NCI-H1436 (cell line): ENCODE data around the gene TREML2.
"Not testable (repeated sequence)": the region's sequence is repeated elsewhere in the genome, so short reads cannot be mapped to it uniquely, and the experiment has no call there.

ENCODE experiments used
- DNase-seq: peaks from one replicate; lab custom pipeline; 2025; lab: John Stamatoyannopoulos, UW

The TREML2 gene, protein sequence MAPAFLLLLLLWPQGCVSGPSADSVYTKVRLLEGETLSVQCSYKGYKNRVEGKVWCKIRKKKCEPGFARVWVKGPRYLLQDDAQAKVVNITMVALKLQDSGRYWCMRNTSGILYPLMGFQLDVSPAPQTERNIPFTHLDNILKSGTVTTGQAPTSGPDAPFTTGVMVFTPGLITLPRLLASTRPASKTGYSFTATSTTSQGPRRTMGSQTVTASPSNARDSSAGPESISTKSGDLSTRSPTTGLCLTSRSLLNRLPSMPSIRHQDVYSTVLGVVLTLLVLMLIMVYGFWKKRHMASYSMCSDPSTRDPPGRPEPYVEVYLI

GRCh38 chr6:41200901-41201763 is at the start of gene TREML2:
TREML2 (minus strand) TSS chr6:41201149; CDS start chr6:41201008, 141 bp downstream.
- no peak for DNase-seq

DNA sequence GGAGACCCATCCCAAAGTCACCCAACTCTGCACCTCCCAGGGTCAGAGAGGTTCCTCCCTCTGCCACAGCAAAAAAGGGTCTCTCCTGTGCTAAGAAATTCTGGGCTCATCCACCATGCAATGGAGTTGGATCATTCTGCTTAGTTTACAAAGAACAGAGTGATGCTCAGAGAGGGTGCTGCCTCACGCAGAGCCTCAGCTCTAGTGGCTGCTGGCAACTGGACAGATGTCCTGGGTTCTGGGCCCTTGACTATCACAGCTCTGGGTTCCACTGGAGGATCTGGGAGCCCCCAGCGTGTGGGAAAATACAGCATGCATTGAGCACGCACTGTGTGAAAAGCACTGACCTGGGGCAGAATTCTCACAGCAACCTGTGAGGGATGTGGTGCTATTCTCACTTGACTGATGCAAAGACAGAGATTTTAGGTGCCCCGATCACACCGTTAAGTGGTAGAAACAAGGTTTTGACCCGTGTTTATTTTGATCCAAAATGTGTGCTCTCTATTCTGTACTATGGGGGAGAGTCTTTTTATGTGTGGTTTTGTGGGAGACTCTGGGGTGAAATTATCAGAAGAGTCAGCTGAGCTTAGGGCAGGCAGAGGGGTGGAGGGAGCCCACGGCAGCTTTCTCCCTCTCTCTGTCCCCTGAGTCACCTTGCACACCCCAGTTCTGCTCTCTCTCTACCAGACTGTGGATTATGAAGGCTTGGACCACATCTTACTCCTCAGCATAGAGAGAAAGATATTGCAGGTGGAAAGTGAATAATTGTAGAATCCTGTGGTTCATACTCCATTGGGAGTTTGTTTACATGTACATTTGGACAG is 47.1 kb upstream of the TREML2 start:
- DNase-seq: no peak

GRCh38 chr6:41247288-41247865 is 46.4 kb upstream of the TREML2 start:
- DNase-seq: no peak

DNA sequence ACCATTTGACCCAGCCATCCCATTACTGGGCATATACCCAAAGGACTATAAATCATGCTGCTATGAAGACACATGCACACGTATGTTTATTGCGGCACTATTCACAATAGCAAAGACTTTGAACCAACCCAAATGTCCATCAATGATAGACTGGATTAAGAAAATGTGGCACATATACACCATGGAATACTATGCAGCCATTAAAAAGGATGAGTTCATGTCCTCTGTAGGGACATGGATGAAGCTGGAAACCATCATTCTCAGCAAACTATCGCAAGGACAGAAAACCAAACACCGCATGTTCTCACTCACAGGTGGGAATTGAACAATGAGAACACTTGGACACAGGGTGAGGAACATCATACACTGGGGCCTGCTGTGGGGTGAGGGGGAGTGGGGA is 45.6 kb upstream of the TREML2 start:
- not testable (repeated sequence) for DNase-seq

DNA sequence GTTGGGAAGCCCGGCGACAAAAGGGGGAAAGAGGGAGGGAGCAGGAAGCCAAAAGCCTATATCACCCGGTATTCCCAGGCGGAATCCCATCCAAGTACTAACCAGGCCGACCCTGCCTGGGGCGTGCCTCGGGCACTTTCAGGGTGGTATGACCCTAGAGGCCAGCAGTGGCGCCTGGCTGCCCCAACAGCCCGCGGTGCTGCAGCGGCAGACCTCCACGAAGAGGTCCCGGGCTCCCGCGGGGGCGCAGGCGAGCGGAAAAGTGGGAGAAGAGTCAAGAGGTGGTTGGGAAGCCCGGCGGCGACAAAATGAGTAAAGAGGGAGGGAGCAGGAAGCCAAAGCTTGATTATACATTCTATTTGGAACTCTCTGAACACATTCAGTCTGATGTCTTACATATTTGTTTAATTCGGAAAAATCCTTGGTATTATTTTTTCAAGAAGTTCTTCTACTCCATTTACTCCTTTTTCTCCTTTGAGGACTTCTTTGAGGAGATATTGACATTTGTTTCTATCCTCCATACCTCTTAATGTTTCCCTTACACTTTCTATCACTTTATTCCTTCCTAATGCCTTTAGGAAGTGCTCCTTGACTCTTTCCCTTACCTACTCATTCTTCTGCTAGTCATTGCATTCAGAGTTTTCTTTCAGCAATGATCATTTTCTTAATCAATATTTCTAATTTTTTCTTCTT is 38.7 kb upstream of the TREML2 start:
- DNase-seq: no peak

- no peak for DNase-seq
These were observed 36.2 kb upstream of the TREML2 start for GRCh38 chr6:41237128-41237527.

DNA sequence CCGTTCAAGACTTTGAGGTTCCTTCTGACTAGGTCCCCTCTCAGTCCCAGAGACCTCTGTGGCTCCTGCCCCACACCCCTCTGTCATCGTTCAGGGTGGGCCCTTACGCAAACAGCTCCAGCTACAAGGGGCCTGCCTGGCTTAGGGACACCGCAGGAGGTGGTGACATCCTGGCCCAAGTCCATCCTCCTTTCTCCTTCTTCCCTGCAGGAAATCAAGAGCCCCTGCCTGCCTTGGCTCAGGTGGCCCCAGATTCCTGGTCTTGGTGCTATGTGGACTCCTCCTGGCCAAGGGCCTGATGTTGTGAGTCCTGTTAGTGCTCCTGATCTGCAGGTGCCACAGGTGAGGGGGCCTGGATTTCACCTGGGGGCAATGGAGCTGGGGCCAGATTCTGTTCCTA is 35.3 kb upstream of the TREML2 start:
- no peak for DNase-seq

DNA sequence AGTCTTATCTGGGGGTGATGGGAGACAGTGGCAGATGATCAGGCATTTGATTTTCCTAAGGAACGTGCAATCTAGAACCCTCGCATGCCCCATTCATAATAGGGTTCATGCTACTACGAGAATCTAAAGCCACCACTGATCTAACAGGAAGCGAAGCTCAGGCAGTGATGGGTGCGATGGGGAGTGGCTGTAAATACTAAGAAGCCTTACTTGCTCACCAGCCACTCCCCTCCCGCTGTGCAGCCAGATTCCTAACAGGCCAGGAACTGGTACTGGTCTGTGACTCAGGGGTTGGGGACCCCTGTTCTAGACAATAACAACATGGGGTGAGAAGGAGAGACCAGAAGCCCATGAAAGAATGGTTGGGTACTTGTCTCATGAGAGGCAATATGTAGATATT is 31.7 kb upstream of the TREML2 start:
- DNase-seq: no peak

- DNase-seq: no peak
These were observed 30.3 kb upstream of the TREML2 start for GRCh38 chr6:41231246-41231645.

- DNase-seq: no peak
These were observed 28.8 kb upstream of the TREML2 start for GRCh38 chr6:41229721-41230120.

DNA sequence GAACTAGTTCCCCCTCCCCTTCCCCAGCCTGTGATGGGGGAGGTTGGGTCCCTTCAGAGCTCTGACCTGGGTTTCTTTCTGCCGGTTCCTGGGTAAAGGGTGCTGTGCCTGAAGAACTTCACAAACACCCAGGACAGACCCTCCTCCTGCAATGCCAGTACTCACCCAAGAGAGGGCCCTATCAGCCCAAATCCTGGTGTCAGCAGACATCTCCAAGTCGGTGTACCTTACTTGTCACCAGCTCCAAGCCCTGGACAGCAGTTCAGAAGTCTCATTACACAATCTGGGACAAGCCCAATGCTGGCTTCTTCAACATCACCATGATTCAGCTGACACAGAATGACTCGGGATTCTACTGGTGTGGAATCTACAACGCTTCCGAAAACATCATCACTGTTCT is 27.7 kb upstream of the TREML2 start:
- no peak for DNase-seq

DNA sequence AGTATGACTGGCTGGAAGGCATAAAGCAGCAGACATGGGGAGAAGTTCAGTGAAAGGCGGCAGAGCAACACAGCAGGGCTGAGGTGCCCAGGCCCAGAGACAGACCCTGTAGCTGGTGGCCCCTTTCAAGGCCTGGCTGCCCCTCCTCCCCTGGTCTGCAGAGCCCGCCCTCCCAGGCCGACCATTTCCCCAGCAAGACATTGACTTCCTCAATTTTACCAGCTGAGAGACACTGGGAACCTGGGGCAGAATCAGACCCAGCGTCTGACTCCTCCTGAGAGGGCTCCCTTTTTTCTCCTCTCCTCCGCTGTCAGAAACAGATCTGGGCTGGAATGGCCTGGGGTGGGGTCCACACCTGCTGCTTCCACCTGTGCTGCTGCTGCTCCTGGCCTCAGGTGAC is 27.1 kb upstream of the TREML2 start, which contains the start of gene TREML4:
TSS of gene TREML4 (plus strand) at position 254 of the 400 bp plus-strand sequence. CDS start at position 333, 79 bp downstream.
- DNase-seq: no peak

DNA sequence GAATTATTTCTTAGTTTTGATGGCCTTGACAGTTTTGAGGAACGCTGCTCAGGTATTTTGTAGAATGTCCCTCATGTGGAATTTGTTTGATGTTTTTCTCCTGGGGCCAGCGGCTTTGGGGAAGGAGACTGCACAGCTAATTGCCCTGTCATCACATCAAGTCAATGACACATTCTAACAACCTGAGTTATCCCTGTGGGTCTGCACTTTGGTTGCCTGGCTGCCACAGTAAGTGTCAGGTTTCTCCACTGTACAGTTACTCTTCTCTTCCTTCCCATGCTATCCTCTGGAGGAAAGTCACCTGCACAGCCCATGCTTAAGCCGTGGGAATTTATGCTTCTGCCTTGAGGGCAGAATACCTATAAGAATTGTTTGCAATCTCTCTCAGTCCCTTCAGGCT is 25.8 kb upstream of the TREML2 start:
- DNase-seq: peak; percentile 60

DNA sequence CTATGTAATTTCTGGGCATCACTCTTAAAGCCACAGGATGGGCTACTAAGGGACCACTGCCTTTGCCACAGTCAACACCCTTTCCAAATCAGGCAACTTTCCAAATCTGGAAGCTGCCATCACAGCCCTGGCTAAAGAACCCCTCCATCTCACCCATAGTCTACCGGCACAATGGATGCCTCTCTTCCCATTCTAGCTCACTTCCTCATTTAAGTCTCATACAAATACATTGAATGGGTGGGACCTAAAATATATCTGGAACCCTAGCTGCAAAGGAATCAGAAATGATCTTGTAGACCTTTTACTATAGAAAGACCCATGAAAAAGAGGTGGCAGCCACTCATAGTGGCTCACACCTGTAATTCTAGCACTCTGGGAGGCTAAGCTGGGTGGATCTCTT is 23.9 kb upstream of the TREML2 start:
- no peak for DNase-seq

GRCh38 chr6:41222513-41222912 is 21.6 kb upstream of the TREML2 start:
- DNase-seq: no peak

GRCh38 chr6:41222045-41222444 is 21.1 kb upstream of the TREML2 start:
- DNase-seq: no peak

GRCh38 chr6:41216616-41217015 is 15.7 kb upstream of the TREML2 start:
- no peak for DNase-seq

- no peak for DNase-seq
These were observed 14.8 kb upstream of the TREML2 start for GRCh38 chr6:41215777-41216176.

DNA sequence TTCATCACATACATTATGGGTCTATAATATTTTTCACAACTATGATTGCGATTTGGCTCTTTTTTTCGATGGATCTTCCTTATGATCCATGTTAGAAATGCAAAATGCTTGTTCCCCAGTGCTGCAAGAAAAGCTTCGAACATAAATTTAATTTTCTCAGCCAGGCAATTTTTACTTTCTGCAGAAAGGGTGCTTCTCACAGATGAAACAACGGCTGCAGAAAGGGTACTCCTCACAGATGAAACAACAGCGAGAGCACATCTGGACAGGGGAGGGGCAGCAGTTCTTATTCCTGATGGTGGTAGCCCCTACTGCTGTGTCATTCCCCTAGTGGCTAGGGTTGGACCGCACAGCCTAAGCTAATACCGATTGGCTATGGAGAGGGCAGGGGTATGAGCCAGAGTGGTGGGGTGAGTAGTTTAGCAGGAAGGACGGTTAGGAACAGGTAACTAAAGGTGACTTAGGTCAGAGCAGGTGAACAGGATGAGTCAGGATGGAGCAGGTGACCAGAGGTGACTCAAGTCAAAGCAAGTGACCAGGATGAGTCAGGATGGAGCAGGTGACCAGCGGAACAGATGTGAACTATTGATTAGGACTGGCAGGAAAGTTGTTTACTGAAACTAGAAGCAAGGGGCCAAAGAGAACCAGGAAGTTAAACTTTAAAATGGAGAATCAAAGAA is 13.8 kb upstream of the TREML2 start:
- DNase-seq: no peak

- no peak for DNase-seq
These were observed 8.8 kb upstream of the TREML2 start for GRCh38 chr6:41209547-41210320.
